Activated B cell treated with CpG ODN at 0.5 μM for 24 hours (primary cell): ENCODE measurements around the gene MRPS35. TPM values are rescaled to one million over a fixed set of nuclear protein-coding genes. Genes with fewer than 3 reads are reported as not detected.

Experiments
- ATAC-seq: fragments of 200-7000 bp; cut with Tn5 transposase; one replicate; pipeline ENCODE4 v1.10.0; 2021; ENCODE audit warnings: low read depth, mild to moderate bottlenecking, moderate library complexity
- CTCF ChIA-PET: fragments of 350-600 bp; sonication (Branson Sonifier 250); formaldehyde crosslinking; loops from one replicate; lab custom pipeline; 2021; ENCODE audit warnings: antibody characterized with exemption; lab: Charles Lee
- POLR2A ChIA-PET: fragments of 350-600 bp; sonication (Branson Sonifier 250); formaldehyde crosslinking; loops from one replicate; lab custom pipeline; 2021; ENCODE audit warnings: antibody characterized with exemption; lab: Charles Lee
- DNase-seq: peaks from one replicate; pipeline ENCODE4 v3.0.0; 2022
- H3K27ac Mint-ChIP-seq: one replicate; pipeline ENCODE4 v1.8.0; 2020; ENCODE audit warnings: mixed read lengths
- H3K27me3 Mint-ChIP-seq: one replicate; pipeline ENCODE4 v1.8.0; 2021; ENCODE audit warnings: mixed read lengths
- H3K36me3 Mint-ChIP-seq: one replicate; pipeline ENCODE4 v1.8.0; 2021; ENCODE audit warnings: low read depth, mixed read lengths
- H3K4me1 Mint-ChIP-seq: one replicate; pipeline ENCODE4 v1.8.0; 2021; ENCODE audit warnings: mixed read lengths
- H3K4me3 Mint-ChIP-seq: one replicate; pipeline ENCODE4 v1.8.0; 2020; ENCODE audit warnings: mild to moderate bottlenecking, mixed read lengths
- H3K9me3 Mint-ChIP-seq: one replicate; pipeline ENCODE4 v1.8.0; 2020; ENCODE audit warnings: mixed read lengths
- intact Hi-C: fragments of 100-400 bp; cut with micrococcal nuclease; formaldehyde crosslinking; loops from one replicate; pipeline ENCODE4 v1.15.1; 2024
- total RNA-seq: library from RNA; stranded (reverse); gene quantifications from 2 replicates; pipeline ENCODE4 v1.2.3, GENCODE V29; 2022
- TF ChIP-seq, protein P1 (sequence below): fragments of 200-600 bp; IDR thresholded peaks from one replicate; pipeline ENCODE4 v1.8.0; 2022; ENCODE audit warnings: antibody characterized with exemption, mild to moderate bottlenecking

The MRPS35 gene
- total RNA-seq, 1 donor from 2014 or later = 36.2 TPM

DNA sequence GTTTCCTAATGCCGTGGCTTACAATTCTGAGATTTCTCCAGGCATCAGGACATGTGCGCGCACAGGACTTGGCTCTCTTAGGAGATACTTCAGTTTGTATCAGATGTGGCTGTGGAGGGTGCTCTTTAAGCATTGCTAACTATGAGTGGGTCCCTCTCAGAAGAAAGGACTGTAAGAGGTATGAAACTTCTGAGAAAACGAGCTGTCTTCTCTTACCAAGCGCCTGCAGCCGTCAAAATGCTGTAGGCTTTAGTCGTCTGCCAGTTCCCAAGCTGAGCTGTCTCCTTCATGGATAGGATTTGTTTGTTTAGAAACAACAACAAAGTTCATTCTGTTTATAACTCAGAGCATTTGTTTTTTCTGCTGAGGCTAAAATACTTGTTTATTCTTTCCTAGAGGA is 85.5 kb downstream of the MRPS35 start:
- no peaks in the 10 kb centered on the region for H3K4me1 Mint-ChIP-seq
- H3K27ac Mint-ChIP-seq = no peak overlapping the region
- ATAC-seq = no peak
- POLR2A ChIA-PET = no interaction called here
- no peak overlapping the region for H3K4me3 Mint-ChIP-seq
- CTCF ChIA-PET = no interaction called here
- no peaks in the 10 kb centered on the region for H3K9me3 Mint-ChIP-seq
- TF ChIP-seq, protein P1, sequence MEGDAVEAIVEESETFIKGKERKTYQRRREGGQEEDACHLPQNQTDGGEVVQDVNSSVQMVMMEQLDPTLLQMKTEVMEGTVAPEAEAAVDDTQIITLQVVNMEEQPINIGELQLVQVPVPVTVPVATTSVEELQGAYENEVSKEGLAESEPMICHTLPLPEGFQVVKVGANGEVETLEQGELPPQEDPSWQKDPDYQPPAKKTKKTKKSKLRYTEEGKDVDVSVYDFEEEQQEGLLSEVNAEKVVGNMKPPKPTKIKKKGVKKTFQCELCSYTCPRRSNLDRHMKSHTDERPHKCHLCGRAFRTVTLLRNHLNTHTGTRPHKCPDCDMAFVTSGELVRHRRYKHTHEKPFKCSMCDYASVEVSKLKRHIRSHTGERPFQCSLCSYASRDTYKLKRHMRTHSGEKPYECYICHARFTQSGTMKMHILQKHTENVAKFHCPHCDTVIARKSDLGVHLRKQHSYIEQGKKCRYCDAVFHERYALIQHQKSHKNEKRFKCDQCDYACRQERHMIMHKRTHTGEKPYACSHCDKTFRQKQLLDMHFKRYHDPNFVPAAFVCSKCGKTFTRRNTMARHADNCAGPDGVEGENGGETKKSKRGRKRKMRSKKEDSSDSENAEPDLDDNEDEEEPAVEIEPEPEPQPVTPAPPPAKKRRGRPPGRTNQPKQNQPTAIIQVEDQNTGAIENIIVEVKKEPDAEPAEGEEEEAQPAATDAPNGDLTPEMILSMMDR = no peak
- H3K27me3 Mint-ChIP-seq = no peaks in the 10 kb centered on the region
- intact Hi-C loops = no loop called here
- DNase-seq = no peak
- H3K36me3 Mint-ChIP-seq = peaks cover 65% of the 10 kb centered on the region

DNA sequence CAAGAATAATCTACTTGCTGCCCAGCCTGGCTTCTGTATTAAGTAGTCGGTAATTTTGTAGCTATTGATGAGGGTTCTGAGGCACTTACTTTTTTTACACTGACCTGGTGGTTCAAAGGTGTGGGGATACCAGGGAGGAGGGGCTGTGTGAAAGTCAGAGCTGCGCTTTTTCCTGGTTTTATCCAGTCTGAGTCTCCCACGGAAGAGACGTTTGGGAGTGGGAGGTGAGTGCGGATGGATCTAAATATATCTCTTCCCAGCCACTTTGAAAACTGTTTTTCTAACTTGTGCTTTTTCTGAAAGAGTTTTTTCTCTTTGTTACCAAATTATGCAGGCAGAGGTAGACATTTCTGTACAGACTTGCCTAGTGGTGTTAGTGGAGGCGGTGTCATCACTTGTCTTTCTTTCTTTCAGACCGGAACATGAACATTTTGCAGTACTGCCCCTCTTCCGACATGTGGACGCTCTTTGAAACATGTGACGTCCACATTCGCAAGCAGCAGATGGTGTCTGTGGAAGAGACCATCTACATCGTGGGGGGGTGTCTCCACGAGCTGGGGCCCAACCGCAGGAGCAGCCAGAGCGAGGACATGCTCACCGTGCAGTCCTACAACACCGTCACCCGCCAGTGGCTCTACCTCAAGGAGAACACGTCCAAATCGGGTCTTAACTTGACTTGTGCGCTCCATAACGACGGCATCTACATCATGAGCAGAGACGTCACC is 86.8 kb downstream of the MRPS35 start:
- ChIA-PET POLR2A (interaction anchor here (1.0 kb wide), 1 partner anchor 18 kb away, joined by 3 read pairs; the partner anchor contains the start of genes KLHL42 and MANSC4), CTCF (no interaction called here)
- H3K36me3 Mint-ChIP-seq = peaks cover 53% of the 10 kb centered on the region
- no peak overlapping the region for H3K4me3 Mint-ChIP-seq
- DNase-seq (no peak), ATAC-seq (no peak)
- intact Hi-C loops = no loop called here
- H3K27me3 Mint-ChIP-seq = no peaks in the 10 kb centered on the region
- TF ChIP-seq, protein P1 = no peak
- no peaks in the 10 kb centered on the region for H3K9me3 Mint-ChIP-seq
- H3K4me1 Mint-ChIP-seq = no peaks in the 10 kb centered on the region
- H3K27ac Mint-ChIP-seq = no peak overlapping the region

DNA sequence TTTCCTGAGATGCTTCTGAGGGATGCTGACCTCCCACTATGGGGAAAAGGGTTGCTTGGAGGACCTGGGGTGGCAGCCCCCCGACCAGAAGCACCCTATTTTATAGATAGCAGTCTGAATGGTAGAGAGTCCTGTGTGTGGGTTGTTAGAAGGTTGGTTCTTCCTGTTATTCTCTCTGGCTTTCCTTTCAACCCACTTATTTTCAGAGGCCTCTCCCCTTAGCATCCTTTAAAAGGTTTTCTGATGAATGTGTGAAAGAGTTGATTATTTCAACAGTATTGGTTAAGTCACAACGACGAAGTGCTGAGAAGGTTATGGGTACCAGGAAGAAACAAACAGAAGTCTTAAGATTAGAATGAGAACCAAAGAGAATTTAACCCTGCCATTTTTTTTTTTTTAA is 90.2 kb downstream of the MRPS35 start:
- Mint-ChIP-seq H3K4me1 (no peaks in the 10 kb centered on the region), H3K27ac (no peak overlapping the region), H3K27me3 (no peaks in the 10 kb centered on the region), H3K9me3 (no peaks in the 10 kb centered on the region), H3K36me3 (peaks cover 29% of the 10 kb centered on the region), H3K4me3 (no peak overlapping the region)
- TF ChIP-seq, protein P1 = no peak
- intact Hi-C loops = no loop called here
- CTCF ChIA-PET = no interaction called here
- no peak for ATAC-seq
- POLR2A ChIA-PET = no interaction called here
- no peak for DNase-seq

DNA sequence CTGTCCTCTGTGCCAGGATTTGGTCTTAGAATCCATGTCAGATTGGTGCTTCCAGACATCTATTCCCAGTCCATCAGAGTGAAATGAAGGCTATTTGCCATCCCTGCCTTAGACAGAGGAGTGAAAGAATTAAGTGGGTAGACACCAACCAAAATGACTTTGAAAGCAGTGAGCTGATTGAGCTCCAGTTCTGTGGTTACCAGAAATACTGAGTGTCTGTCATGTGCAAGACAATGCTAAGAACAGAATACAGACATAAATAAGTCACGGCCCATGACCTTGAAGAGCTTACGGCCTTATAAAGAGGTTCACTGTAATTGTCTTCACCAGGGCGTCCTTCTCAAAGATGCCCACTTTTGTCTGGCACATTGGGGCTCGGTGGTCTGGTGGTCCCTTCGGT is 91.0 kb downstream of the MRPS35 start:
- Mint-ChIP-seq H3K9me3 (no peaks in the 10 kb centered on the region), H3K4me1 (no peaks in the 10 kb centered on the region), H3K4me3 (no peak overlapping the region), H3K27ac (no peak overlapping the region), H3K27me3 (no peaks in the 10 kb centered on the region), H3K36me3 (peaks cover 24% of the 10 kb centered on the region)
- ChIA-PET CTCF (no interaction called here), POLR2A (no interaction called here)
- DNase-seq = no peak
- intact Hi-C loops = no loop called here
- ATAC-seq = no peak
- TF ChIP-seq, protein P1 = no peak

- ChIA-PET POLR2A (no interaction called here), CTCF (no interaction called here)
- DNase-seq = no peak
- Mint-ChIP-seq H3K27ac (no peak overlapping the region), H3K27me3 (no peaks in the 10 kb centered on the region), H3K4me1 (no peaks in the 10 kb centered on the region), H3K36me3 (peaks cover 16% of the 10 kb centered on the region), H3K9me3 (no peaks in the 10 kb centered on the region), H3K4me3 (no peak overlapping the region)
- no peak for ATAC-seq
- intact Hi-C loops = no loop called here
- TF ChIP-seq, protein P1 = no peak
Observed at GRCh38 chr12:27802511-27802910, 91.9 kb downstream of the MRPS35 start.
